Stimulated activated CD8-positive, alpha-beta memory T cell treated with anti-CD3 and anti-CD28 coated beads, Interleukin-7, amount 100 ng/mL, for 4 hours (primary cell): Measurements from ENCODE around the gene ALG3.

ENCODE experiments used
- DNase-seq, 2 donors: peaks; one replicate each; pipeline ENCODE4 v3.0.0-alpha.2; 2020; ENCODE audit warnings: low read depth in 2 of 2

Gene ALG3

GRCh38 chr3:184196536-184196935, 52.2 kb downstream of the ALG3 start:
- no peak for DNase-seq

- no peak for DNase-seq
Measured at GRCh38 chr3:184193991-184194539, 54.7 kb downstream of the ALG3 start.

GRCh38 chr3:184192889-184193288, 55.9 kb downstream of the ALG3 start:
- no peak for DNase-seq
